Spinal cord (tissue), 10 donors: Measurements from ENCODE around the gene NATD1. TPM values are rescaled to one million over a fixed set of nuclear protein-coding genes. Genes with fewer than 3 reads are reported as not detected.
A peak's percentile ranks its signal among the peaks of the same experiment; 100 is the strongest.

Source experiments
- DNase-seq, 6 donors: peaks; one replicate each; pipeline versions ENCODE4 v3.0.0 to v3.0.0-alpha.2; 2013 to 2015; ENCODE audit warnings: low spot score in 6 of 6, low read depth in 4 of 6
- H3K27ac ChIP-seq: one replicate; pipeline ENCODE4 v1.5.1; 2013; ENCODE audit warnings: low read depth, low read length, control low read depth
- H3K27me3 ChIP-seq: one replicate; pipeline ENCODE4 v1.6.1; 2013; ENCODE audit warnings: low read length; ENCODE audit not compliant: control insufficient read depth, insufficient read depth
- H3K36me3 ChIP-seq: one replicate; pipeline ENCODE4 v1.6.1; 2013; ENCODE audit warnings: low read length; ENCODE audit not compliant: control insufficient read depth, insufficient read depth
- H3K4me1 ChIP-seq: one replicate; pipeline ENCODE4 v1.6.1; 2013; ENCODE audit warnings: low read length; ENCODE audit not compliant: control insufficient read depth, insufficient read depth
- H3K4me3 ChIP-seq: one replicate; pipeline ENCODE4 v1.5.1; 2013; ENCODE audit warnings: low read depth, low read length, control low read depth
- H3K9me3 ChIP-seq: one replicate; pipeline ENCODE4 v1.6.1; 2013; ENCODE audit warnings: low read length; ENCODE audit not compliant: control insufficient read depth, insufficient read depth
- WGBS: methylation state at CpG from one replicate; pipeline ENCODE4 v1.1.5; 2013; ENCODE audit warnings: missing lambda C conversion rate; ENCODE audit not compliant: insufficient coverage; 5-methylcytosine and 5-hydroxymethylcytosine counted together
- polyA plus RNA-seq, 2 donors: library from polyadenylated mRNA; unstranded; fragments of 120-200 nt; gene quantifications; one replicate each; pipeline ENCODE4 v1.2.1, GENCODE V29; 2013; ENCODE audit not compliant: insufficient read length in 2 of 2
- total RNA-seq, 2 donors: library from RNA; depleted of rRNA in 1 of 2; stranded (reverse); fragments of 120-200 nt in 1 of 2; fragments of >200 nt in 1 of 2; gene quantifications; one replicate each; pipeline versions ENCODE4 v1.2.3 to v1.2.4, GENCODE V29; 2013 to 2014
- donor health status: healthy.

Gene NATD1
- total and polyA plus RNA-seq, 4 donors: 2.4 to 10.3 (median 8.0) TPM

DNA sequence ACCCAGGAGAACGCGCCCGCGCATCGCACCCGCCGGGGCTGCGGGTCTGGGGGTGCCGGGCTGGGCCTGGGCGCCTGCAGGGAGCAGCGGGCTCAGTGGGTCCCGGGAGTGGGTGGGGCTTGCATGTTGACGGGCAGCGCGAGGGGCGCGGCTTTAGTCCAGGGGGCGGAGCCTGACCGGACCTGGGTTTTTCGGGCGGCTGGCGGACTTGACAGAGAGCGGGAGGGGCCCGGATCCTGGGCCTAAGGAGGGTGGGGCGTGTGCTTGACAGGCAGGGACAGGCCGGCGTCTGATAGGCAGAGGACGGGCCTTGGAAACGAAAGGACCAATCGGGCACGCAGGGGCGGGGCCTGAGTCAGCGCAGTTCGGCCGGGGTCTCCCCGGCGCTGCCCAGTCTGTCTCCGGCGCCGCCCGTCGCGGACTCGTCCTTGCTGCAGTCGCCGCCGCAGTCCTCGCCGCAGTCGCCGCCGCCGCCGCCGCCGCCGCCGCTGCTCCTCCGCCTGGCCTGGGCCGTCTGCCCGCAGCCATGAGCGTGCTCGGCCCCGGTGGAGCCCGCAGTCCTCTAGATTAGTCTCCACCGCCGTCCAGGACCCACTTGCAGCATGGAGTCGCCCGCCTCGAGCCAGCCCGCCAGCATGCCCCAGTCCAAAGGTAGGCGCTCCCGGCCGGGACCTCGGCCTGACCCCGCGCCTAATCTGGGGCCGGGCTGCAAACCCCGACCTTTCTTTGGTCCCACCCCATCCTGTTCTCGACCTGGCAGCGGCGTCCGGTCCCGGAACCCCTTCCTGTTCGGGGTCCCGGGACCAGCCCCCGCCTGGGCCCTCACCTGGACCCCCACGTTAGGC is 31.3 kb upstream of the NATD1 start, which contains the start of gene MAP2K3:
TSS of gene MAP2K3 (plus strand) at position 393 of the 845 bp plus-strand sequence. CDS start at position 603, 210 bp downstream.
- H3K9me3 ChIP-seq: no peaks in the 10 kb centered on the region
- no peaks in the 10 kb centered on the region for H3K27me3 ChIP-seq
- H3K36me3 ChIP-seq: peaks cover 17% of the 10 kb centered on the region
- H3K4me3 ChIP-seq: peak within 1 kb of the TSS; percentile 60
- H3K27ac ChIP-seq: no peak within 1 kb of the TSS
- peaks cover 56% of the 10 kb centered on the region for H3K4me1 ChIP-seq
- WGBS: under 1% methylated on average over 88 of the region's 88 CpGs
- DNase-seq: peak; percentile 85 to 100 (median 98)

- Histone ChIP-seq H3K4me3 (peak overlapping the region; percentile 46), H3K27me3 (no peaks in the 10 kb centered on the region)
These were observed 30.5 kb upstream of the NATD1 start for GRCh38 chr17:21283482-21284318.

GRCh38 chr17:21282850-21283249 is 29.6 kb upstream of the NATD1 start:
- Histone ChIP-seq H3K27ac (no peak overlapping the region), H3K4me1 (peaks cover 39% of the 10 kb centered on the region), H3K9me3 (no peaks in the 10 kb centered on the region), H3K4me3 (no peak overlapping the region), H3K36me3 (peaks cover 5% of the 10 kb centered on the region), H3K27me3 (no peaks in the 10 kb centered on the region)
- DNase-seq: no peak
- WGBS: 97% methylated on average over 5 of the region's 5 CpGs

More at GRCh38 chr17:21283482-21284318, 30.5 kb upstream of the NATD1 start:
- DNase-seq: no peak
- no peaks in the 10 kb centered on the region for H3K9me3 ChIP-seq
- H3K36me3 ChIP-seq: peaks cover 11% of the 10 kb centered on the region
- 11% methylated on average over 49 of the region's 49 CpGs for WGBS
- H3K27ac ChIP-seq: no peak overlapping the region
- peaks cover 48% of the 10 kb centered on the region for H3K4me1 ChIP-seq

- H3K27ac ChIP-seq: no peak overlapping the region
- WGBS: 83% methylated on average over 2 of the region's 5 CpGs
These were observed 29.0 kb upstream of the NATD1 start for GRCh38 chr17:21282231-21282630.

DNA sequence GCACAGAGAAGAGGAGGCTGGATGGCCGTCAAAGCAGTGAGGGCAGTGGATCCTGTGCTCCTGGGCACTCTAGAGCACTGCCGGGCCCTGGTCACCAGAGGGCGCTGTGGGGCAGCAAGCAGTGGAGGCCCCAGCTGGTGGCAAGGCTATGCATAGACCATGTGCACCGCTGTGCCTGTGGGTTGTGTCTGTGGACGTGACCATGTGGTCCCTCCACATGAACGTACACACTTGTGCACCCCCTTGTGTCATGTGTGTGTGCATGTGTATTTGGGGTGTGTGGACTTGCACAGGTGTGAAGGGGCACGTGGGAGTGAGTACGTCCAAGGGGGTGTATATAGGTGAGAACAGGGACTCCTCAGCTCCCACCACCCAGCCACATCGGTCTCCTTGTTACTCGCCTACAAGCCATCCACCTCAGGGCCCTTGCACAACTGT is 26.9 kb upstream of the NATD1 start:
- no peak overlapping the region for H3K4me3 ChIP-seq
- H3K27me3 ChIP-seq: no peaks in the 10 kb centered on the region
- no peaks in the 10 kb centered on the region for H3K36me3 ChIP-seq
- no peaks in the 10 kb centered on the region for H3K9me3 ChIP-seq
- H3K27ac ChIP-seq: no peak overlapping the region
- 4% methylated on average over 2 of the region's 10 CpGs for WGBS
- DNase-seq: peak in 2 of 6 donors; percentile 77 to 84
- H3K4me1 ChIP-seq: peaks cover 23% of the 10 kb centered on the region

More at GRCh38 chr17:21282231-21282630, 29.0 kb upstream of the NATD1 start:
- H3K4me3 ChIP-seq: no peak overlapping the region
- H3K9me3 ChIP-seq: no peaks in the 10 kb centered on the region
- no peak for DNase-seq
- no peaks in the 10 kb centered on the region for H3K36me3 ChIP-seq
- no peaks in the 10 kb centered on the region for H3K27me3 ChIP-seq
- H3K4me1 ChIP-seq: peaks cover 33% of the 10 kb centered on the region

DNA sequence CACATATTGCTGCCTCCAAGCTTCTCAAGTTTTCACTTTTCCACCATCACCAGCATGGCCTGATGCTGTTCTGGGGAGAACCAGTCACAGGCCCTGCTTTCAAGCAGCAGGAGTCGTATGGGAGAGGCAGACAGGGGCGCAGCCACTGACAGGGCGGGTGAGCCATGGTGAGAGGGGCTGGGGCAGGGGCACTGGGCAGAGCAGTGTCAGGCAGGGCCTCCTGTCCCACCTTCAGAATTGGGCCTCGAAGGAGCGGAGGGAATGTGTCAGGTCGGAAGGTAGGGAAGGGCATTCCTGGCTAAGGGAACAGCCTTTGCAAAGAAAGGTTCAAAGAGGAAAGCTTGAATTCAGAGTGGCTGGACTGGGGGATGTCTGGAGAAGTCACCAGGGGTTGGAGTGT is 26.4 kb upstream of the NATD1 start:
- Histone ChIP-seq H3K36me3 (no peaks in the 10 kb centered on the region), H3K4me1 (peaks cover 24% of the 10 kb centered on the region), H3K27ac (no peak overlapping the region), H3K27me3 (no peaks in the 10 kb centered on the region), H3K4me3 (no peak overlapping the region), H3K9me3 (no peaks in the 10 kb centered on the region)
- no peak for DNase-seq
- WGBS: 80% methylated on average over 6 of the region's 6 CpGs

GRCh38 chr17:21279198-21279535 is 26.0 kb upstream of the NATD1 start:
- Histone ChIP-seq H3K27ac (no peak overlapping the region), H3K4me1 (peaks cover 26% of the 10 kb centered on the region), H3K9me3 (no peaks in the 10 kb centered on the region), H3K4me3 (no peak overlapping the region), H3K27me3 (no peaks in the 10 kb centered on the region), H3K36me3 (no peaks in the 10 kb centered on the region)
- 86% methylated on average over 5 of the region's 6 CpGs for WGBS
- no peak for DNase-seq

- 83% methylated on average over 5 of the region's 8 CpGs for WGBS
- Histone ChIP-seq H3K36me3 (no peaks in the 10 kb centered on the region), H3K27ac (no peak overlapping the region), H3K4me3 (no peak overlapping the region), H3K9me3 (no peaks in the 10 kb centered on the region), H3K27me3 (no peaks in the 10 kb centered on the region), H3K4me1 (peaks cover 21% of the 10 kb centered on the region)
- no peak for DNase-seq
These were observed 25.4 kb upstream of the NATD1 start for GRCh38 chr17:21278450-21279197.

DNA sequence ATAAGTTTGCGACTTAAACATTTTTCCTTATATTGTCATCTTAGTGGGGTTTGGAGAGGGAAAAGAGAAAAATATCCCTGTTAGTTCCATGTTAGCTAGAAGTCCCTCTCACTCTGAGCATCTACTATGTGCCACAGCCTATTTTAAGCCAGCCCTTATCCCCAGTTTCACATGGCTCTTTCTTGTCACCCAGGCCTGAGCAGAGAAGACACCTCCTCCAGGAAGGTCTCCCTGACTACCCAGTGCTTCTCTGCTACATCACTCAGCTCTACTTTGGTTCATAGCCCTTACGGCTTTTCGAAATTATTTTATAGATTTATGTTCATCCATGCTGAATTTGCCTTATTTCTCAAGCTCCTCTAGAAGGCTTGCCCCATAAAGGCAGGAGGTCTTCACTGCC is 24.1 kb upstream of the NATD1 start:
- no peak for DNase-seq
- no peaks in the 10 kb centered on the region for H3K36me3 ChIP-seq

More for the DNA sequence above, 24.1 kb upstream of the NATD1 start:
- WGBS: no CpG with 5 or more reads among the region's 3 CpGs
- no peak overlapping the region for H3K4me3 ChIP-seq
- H3K4me1 ChIP-seq: peaks cover 21% of the 10 kb centered on the region
- H3K27me3 ChIP-seq: no peaks in the 10 kb centered on the region
- no peak overlapping the region for H3K27ac ChIP-seq
- no peaks in the 10 kb centered on the region for H3K9me3 ChIP-seq
